SK-N-SH (cell line): ENCODE results near the gene NUP133. TPM values are rescaled to one million over a fixed set of nuclear protein-coding genes. Genes with fewer than 3 reads are reported as not detected.

Source experiments
- CTCF ChIA-PET: fragments of 300-600, 350-600 bp; formaldehyde crosslinking; extraction: SDS; loops from one replicate; lab custom pipeline; 2021; lab: Yijun Ruan, JAX
- POLR2A ChIA-PET: fragments of 350-600 bp; sonication (Branson Sonifier 250); formaldehyde crosslinking; extraction: SDS; loops from one replicate; lab custom pipeline; 2020; ENCODE audit warnings: antibody characterized with exemption, inconsistent platforms; lab: Yijun Ruan, JAX
- DNase-seq: peaks from one replicate; pipeline ENCODE4 v3.0.0; 2012
- H2AFZ ChIP-seq: fragments of 200-600 bp; sonication (generic); 2 replicates; pipeline ENCODE4 v1.8.1; 2016; ENCODE audit warnings: antibody characterized with exemption, mild to moderate bottlenecking, low read depth
- H3F3A ChIP-seq: fragments of 200-600 bp; sonication (generic); replicated peaks from 2 replicates; pipeline ENCODE3; 2016; ENCODE audit warnings: antibody characterized with exemption, mild to moderate bottlenecking; ENCODE audit not compliant: insufficient read depth
- H3K27ac ChIP-seq, 2 experiments: fragments of 200-500 bp in 1 of 2; fragments of 200-600 bp in 1 of 2; sonication (Bioruptor generic) in 1 of 2; sonication (generic), shearing (Covaris generic) in 1 of 2; 2 replicates each; pipeline versions ENCODE4 v1.5.1 to v1.6.1; 2014 to 2016; ENCODE audit warnings: low read depth in 2 of 2, inconsistent platforms in 1 of 2, low read length in 1 of 2, mild to moderate bottlenecking in 1 of 2, mixed read lengths in 1 of 2
- H3K27me3 ChIP-seq: fragments of 200-600 bp; sonication (generic), shearing (Covaris generic); 2 replicates; pipeline ENCODE4 v1.6.1; 2016; ENCODE audit warnings: mixed run types; ENCODE audit not compliant: insufficient read depth
- H3K36me3 ChIP-seq, 2 experiments: fragments of 200-500 bp in 1 of 2; fragments of 200-600 bp in 1 of 2; sonication (Bioruptor generic) in 1 of 2; sonication (generic) in 1 of 2; replicated peaks in 1 of 2; 2 replicates each; pipeline versions ENCODE3 to v1.5.1; 2014 to 2016; ENCODE audit warnings: low read length in 1 of 2, mild to moderate bottlenecking in 1 of 2; ENCODE audit not compliant: insufficient read depth in 2 of 2, control insufficient read depth in 1 of 2
- H3K4me1 ChIP-seq, 2 experiments: fragments of 200-500 bp in 1 of 2; fragments of 200-600 bp in 1 of 2; sonication (Bioruptor generic) in 1 of 2; sonication (generic), shearing (Covaris generic) in 1 of 2; 2 replicates each; pipeline versions ENCODE4 v1.5.1 to v1.6.1; 2014 to 2016; ENCODE audit warnings: low read depth in 1 of 2, low read length in 1 of 2, mixed run types in 1 of 2; ENCODE audit not compliant: insufficient read depth in 2 of 2, control insufficient read depth in 1 of 2
- H3K4me2 ChIP-seq: fragments of 200-600 bp; sonication (generic), shearing (Covaris generic); 2 replicates; pipeline ENCODE4 v1.6.1; 2017; ENCODE audit warnings: mixed run types
- H3K4me3 ChIP-seq, 2 experiments: fragments of 200-500 bp in 1 of 2; fragments of 200-600 bp in 1 of 2; sonication (Bioruptor generic) in 1 of 2; sonication (generic), shearing (Covaris generic) in 1 of 2; 2 replicates each; pipeline versions ENCODE4 v1.5.1 to v1.8.1; 2014 to 2016; ENCODE audit warnings: low read depth in 2 of 2, inconsistent platforms in 1 of 2, low read length in 1 of 2, mild to moderate bottlenecking in 1 of 2, mixed read lengths in 1 of 2, moderate library complexity in 1 of 2
- H3K79me2 ChIP-seq: fragments of 200-600 bp; sonication (generic); 2 replicates; pipeline ENCODE4 v1.8.1; 2017; ENCODE audit warnings: mild to moderate bottlenecking; ENCODE audit not compliant: insufficient read depth
- H3K9ac ChIP-seq: fragments of 200-600 bp; sonication (generic); 2 replicates; pipeline ENCODE4 v1.6.1; 2017; ENCODE audit warnings: mixed run types
- H3K9me2 ChIP-seq: fragments of 200-600 bp; sonication (generic); 2 replicates; pipeline ENCODE4 v1.6.1; 2017; ENCODE audit warnings: mixed run types
- H3K9me3 ChIP-seq: fragments of 200-600 bp; sonication (generic); 2 replicates; pipeline ENCODE4 v1.6.1; 2017; ENCODE audit warnings: mixed run types, mild to moderate bottlenecking, moderate library complexity
- H4K20me1 ChIP-seq: fragments of 200-600 bp; sonication (generic); 2 replicates; pipeline ENCODE4 v1.6.1; 2017; ENCODE audit warnings: mild to moderate bottlenecking, mixed run types; ENCODE audit not compliant: insufficient read depth
- CHD2 ChIP-seq: fragments of 150-350 bp; IDR thresholded peaks from 2 replicates; pipeline ENCODE4 v1.6.1; 2018; ENCODE audit warnings: low read length; ENCODE audit not compliant: partially characterized antibody
- ELF1 ChIP-seq: IDR thresholded peaks from 2 replicates; pipeline ENCODE4 v1.4.0; 2012
- EP300 ChIP-seq, 2 experiments: IDR thresholded peaks; 2 replicates each; pipeline versions ENCODE4 v1.4.0 to v1.6.1; 2012; ENCODE audit warnings: borderline replicate concordance in 1 of 2, low read depth in 1 of 2, low read length in 1 of 2
- FOSL2 ChIP-seq: IDR thresholded peaks from 2 replicates; pipeline ENCODE4 v1.4.0; 2012; ENCODE audit warnings: low read depth, mild to moderate bottlenecking, moderate library complexity, borderline replicate concordance
- JUND ChIP-seq: IDR thresholded peaks from 2 replicates; pipeline ENCODE4 v1.4.0; 2012
- MEF2A ChIP-seq: IDR thresholded peaks from 2 replicates; pipeline ENCODE4 v1.4.0; 2012; ENCODE audit warnings: low read depth, borderline replicate concordance
- MXI1 ChIP-seq: IDR thresholded peaks from 2 replicates; pipeline ENCODE4 v1.6.1; 2012; ENCODE audit warnings: mild to moderate bottlenecking, low read depth, low read length, improper control_type of control experiment
- NFIC ChIP-seq: IDR thresholded peaks from 2 replicates; pipeline ENCODE4 v1.4.0; 2012; ENCODE audit warnings: borderline replicate concordance
- PBX3 ChIP-seq: IDR thresholded peaks from 2 replicates; pipeline ENCODE4; 2012
- POLR2AphosphoS5 ChIP-seq: IDR thresholded peaks from 2 replicates; pipeline ENCODE4 v1.6.1; 2012; ENCODE audit warnings: low read depth, low read length
- RCOR1 ChIP-seq: fragments of 150-350 bp; IDR thresholded peaks from 2 replicates; pipeline ENCODE4 v1.6.1; 2017; ENCODE audit warnings: antibody characterized with exemption, low read length
- RFX5 ChIP-seq: IDR thresholded peaks from 2 replicates; pipeline ENCODE4 v1.6.1; 2012; ENCODE audit warnings: mild to moderate bottlenecking, improper control_type of control experiment, low read length
- RXRA ChIP-seq: IDR thresholded peaks from 2 replicates; pipeline ENCODE4 v1.4.0; 2012; ENCODE audit warnings: low read depth, mild to moderate bottlenecking, borderline replicate concordance
- SIN3A ChIP-seq: IDR thresholded peaks from 2 replicates; pipeline ENCODE4 v1.6.1; 2012; ENCODE audit warnings: low read depth, mild to moderate bottlenecking, low read length, moderate library complexity, borderline replicate concordance
- TCF12 ChIP-seq: IDR thresholded peaks from 2 replicates; pipeline ENCODE4 v1.4.0; 2012
- TEAD4 ChIP-seq: IDR thresholded peaks from 2 replicates; pipeline ENCODE4 v1.4.0; 2012; ENCODE audit warnings: mild to moderate bottlenecking, borderline replicate concordance; ENCODE audit not compliant: insufficient read depth
- USF1 ChIP-seq: IDR thresholded peaks from 2 replicates; pipeline ENCODE4 v1.4.0; 2012; ENCODE audit warnings: low read depth, borderline replicate concordance
- YY1 ChIP-seq: IDR thresholded peaks from 2 replicates; pipeline ENCODE4 v1.4.0; 2012; ENCODE audit warnings: low read depth, mild to moderate bottlenecking
- WGBS: methylation state at CpG from one replicate; pipeline ENCODE4 v1.1.6; 2017; ENCODE audit warnings: low lambda C conversion rate; 5-methylcytosine and 5-hydroxymethylcytosine counted together
- polyA plus RNA-seq, 3 experiments: library from polyadenylated mRNA; depleted of rRNA; stranded (reverse); fragments of >200 nt; gene quantifications; 2 replicates each; pipeline ENCODE4 v1.2.3, GENCODE V29; 2012
- TF ChIP-seq, protein P1 (sequence below): IDR thresholded peaks from 2 replicates; pipeline ENCODE4 v1.6.1; 2012; ENCODE audit warnings: mild to moderate bottlenecking, low read depth, low read length, moderate library complexity

Gene NUP133
- polyA plus RNA-seq, 1 of the 3 experiments (the other 2 are of a cell fraction) = 10.9 TPM

DNA sequence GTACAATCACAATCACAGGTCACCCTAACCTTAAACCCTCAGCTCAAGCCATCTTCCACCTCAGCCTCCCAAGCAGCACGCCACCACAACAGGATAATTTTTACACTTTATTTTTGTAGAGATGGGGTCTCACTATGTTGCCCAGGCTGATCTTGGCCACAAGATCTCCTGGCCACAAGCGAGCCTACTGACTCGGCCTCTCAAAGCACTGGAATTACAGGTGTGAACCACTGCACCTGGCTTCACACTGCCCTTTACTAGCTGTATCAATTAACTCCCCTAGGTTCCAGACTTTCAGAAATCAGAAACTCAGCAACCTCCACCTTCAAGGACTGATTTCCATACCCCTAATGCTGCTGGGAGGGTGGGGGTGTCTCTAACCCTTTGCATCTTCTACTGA lies 37.0 kb downstream of the NUP133 start (continued):
- TF ChIP-seq CHD2 (no peak), RFX5 (no peak), JUND (no peak)
- TF ChIP-seq, all 33 proteins: peak for 0

GRCh38 chr1:229470406-229471043 lies 37.6 kb downstream of the NUP133 start:
- Histone ChIP-seq H3K79me2 (no peaks in the 10 kb centered on the region), H3K9me2 (no peaks in the 10 kb centered on the region), H2AFZ (no peak overlapping the region), H3K4me1 (no peaks in the 10 kb centered on the region), H3K9me3 (no peaks in the 10 kb centered on the region), H3K9ac (no peak overlapping the region), H3K27me3 (no peaks in the 10 kb centered on the region), H3F3A (no peaks in the 10 kb centered on the region), H3K4me2 (no peak overlapping the region), H3K4me3 (no peak overlapping the region), H3K27ac (no peak overlapping the region), H4K20me1 (no peaks in the 10 kb centered on the region)
- 88% methylated on average over 8 of the region's 8 CpGs for WGBS
- ChIA-PET CTCF (no interaction called here), POLR2A (no interaction called here)
- DNase-seq = no peak
- no peak for TF ChIP-seq MXI1
- no peak for TF ChIP-seq RCOR1
- no peak for TF ChIP-seq NFIC
- TF ChIP-seq ELF1 = no peak
- no peak for TF ChIP-seq MEF2A
- no peak for TF ChIP-seq SIN3A
- no peak for TF ChIP-seq YY1
- TF ChIP-seq PBX3 = no peak
- TF ChIP-seq, all 33 proteins: peak for 0
- peaks cover 40 to 53% of the 10 kb centered on the region in 2 experiments for H3K36me3 ChIP-seq

DNA sequence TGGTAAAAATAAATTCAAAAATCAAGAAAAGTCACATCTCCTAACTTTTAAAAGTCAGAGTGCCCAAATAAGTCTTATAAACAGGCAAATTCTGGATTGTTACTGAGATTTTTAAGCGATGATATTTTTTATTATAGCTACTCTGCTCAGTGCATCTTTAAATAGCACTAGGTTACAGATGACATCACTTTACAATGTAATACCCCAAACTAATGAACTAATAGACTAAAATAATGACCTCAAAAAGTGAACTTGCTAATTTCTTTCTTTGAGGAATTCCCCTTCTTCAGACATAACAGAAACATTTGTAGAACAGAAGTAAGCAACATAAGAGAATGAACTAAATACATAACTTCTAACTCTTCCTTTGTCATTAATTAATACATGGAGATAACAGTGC lies 41.3 kb downstream of the NUP133 start:
- Histone ChIP-seq H3K9ac (no peak overlapping the region), H4K20me1 (no peaks in the 10 kb centered on the region), H3K79me2 (no peaks in the 10 kb centered on the region), H3K9me2 (no peaks in the 10 kb centered on the region), H3K36me3 (peaks cover 50 to 66% of the 10 kb centered on the region in 2 experiments), H3K9me3 (no peaks in the 10 kb centered on the region), H3K27me3 (no peaks in the 10 kb centered on the region), H2AFZ (no peak overlapping the region), H3K27ac (no peak overlapping the region), H3K4me2 (no peak overlapping the region), H3F3A (no peaks in the 10 kb centered on the region), H3K4me1 (no peaks in the 10 kb centered on the region), H3K4me3 (no peak overlapping the region)
- 100% methylated on average over 1 of the region's 1 CpG for WGBS
- no peak for DNase-seq
- ChIA-PET CTCF (interaction anchor here (1.4 to 4.2 kb wide), 3 partner anchors 15 to 58 kb away, joined by 3 to 23 read pairs (median 5); no protein-coding TSS in a partner anchor), POLR2A (no interaction called here)
- TF ChIP-seq, protein P1, sequence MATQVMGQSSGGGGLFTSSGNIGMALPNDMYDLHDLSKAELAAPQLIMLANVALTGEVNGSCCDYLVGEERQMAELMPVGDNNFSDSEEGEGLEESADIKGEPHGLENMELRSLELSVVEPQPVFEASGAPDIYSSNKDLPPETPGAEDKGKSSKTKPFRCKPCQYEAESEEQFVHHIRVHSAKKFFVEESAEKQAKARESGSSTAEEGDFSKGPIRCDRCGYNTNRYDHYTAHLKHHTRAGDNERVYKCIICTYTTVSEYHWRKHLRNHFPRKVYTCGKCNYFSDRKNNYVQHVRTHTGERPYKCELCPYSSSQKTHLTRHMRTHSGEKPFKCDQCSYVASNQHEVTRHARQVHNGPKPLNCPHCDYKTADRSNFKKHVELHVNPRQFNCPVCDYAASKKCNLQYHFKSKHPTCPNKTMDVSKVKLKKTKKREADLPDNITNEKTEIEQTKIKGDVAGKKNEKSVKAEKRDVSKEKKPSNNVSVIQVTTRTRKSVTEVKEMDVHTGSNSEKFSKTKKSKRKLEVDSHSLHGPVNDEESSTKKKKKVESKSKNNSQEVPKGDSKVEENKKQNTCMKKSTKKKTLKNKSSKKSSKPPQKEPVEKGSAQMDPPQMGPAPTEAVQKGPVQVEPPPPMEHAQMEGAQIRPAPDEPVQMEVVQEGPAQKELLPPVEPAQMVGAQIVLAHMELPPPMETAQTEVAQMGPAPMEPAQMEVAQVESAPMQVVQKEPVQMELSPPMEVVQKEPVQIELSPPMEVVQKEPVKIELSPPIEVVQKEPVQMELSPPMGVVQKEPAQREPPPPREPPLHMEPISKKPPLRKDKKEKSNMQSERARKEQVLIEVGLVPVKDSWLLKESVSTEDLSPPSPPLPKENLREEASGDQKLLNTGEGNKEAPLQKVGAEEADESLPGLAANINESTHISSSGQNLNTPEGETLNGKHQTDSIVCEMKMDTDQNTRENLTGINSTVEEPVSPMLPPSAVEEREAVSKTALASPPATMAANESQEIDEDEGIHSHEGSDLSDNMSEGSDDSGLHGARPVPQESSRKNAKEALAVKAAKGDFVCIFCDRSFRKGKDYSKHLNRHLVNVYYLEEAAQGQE = no peak
- TF ChIP-seq TCF12 = no peak
- no peak for TF ChIP-seq NFIC
- TF ChIP-seq RXRA = no peak
- TF ChIP-seq RCOR1 = no peak
- TF ChIP-seq USF1 = no peak
- no peak for TF ChIP-seq CHD2
- no peak for TF ChIP-seq EP300 (IDR thresholded peaks at IDR 0.05; ENCODE audit: borderline replicate concordance in 1 of 2, low read depth in 1 of 2, low read length in 1 of 2)
- TF ChIP-seq TEAD4 = no peak
- TF ChIP-seq FOSL2 = no peak
- TF ChIP-seq SIN3A = no peak
- TF ChIP-seq POLR2AphosphoS5 = no peak
